HG03103 (cell line): ENCODE results near the gene ANKRD30A.
"Not testable (repeated sequence)": the region's sequence is repeated elsewhere in the genome, so short reads cannot be mapped to it uniquely, and the experiment has no call there.

Experiments used
- ATAC-seq: cut with Tn5 transposase; IDR thresholded peaks from one replicate; pipeline ENCODE4 v1.9.1; 2021; ENCODE audit warnings: low read depth; ENCODE audit not compliant: unreplicated experiment

Gene ANKRD30A

GRCh38 chr10:37125191-37125732 is at the start of gene ANKRD30A:
TSS of gene ANKRD30A (plus strand) at chr10:37125598. CDS start at chr10:37125788, 190 bp downstream.
- no peak for ATAC-seq

DNA sequence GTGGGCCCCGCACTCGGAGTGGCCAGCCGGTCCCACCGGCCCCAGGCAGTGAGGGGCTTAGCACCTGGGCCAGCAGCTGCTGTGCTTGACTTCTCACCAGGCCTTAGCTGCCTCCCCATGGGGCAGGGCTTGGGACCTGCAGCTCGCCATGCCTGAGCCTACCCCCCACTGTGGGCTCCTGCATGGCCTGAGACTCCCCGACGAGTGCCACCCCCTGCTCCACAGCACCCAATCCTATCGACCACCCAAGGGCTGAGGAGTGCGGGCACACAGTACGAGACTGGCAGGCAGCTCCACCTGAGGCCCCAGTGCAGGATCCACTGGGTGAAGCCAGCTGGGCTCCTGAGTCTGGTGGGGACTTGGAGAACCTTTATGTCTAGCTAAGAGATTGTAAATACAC is 49.3 kb upstream of the ANKRD30A start:
- ATAC-seq: not testable (repeated sequence)

- no peak for ATAC-seq
These were observed 29.4 kb upstream of the ANKRD30A start for GRCh38 chr10:37095792-37096573.

GRCh38 chr10:37101261-37101660 is 24.1 kb upstream of the ANKRD30A start:
- no peak for ATAC-seq

GRCh38 chr10:37109000-37109399 is 16.4 kb upstream of the ANKRD30A start:
- ATAC-seq: no peak

DNA sequence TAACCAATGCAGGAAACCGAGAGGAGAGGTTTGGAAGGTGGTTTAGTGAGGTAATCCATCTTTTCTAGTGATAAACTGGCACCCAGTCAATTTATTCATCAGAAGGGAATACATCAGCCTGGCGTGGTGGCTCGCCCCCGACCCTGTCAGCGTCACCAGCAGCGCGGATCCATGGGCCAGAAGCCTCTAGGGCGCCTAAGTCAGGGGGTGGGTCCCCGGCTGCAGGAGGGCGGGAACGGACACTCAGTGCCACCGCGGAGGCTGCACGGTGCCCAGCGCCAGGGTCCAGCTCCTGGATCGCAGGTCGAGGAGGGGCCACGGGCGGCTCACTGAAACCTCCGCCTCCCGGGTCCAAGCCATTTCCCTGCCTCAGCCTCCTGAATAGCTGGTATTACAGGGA is 866 bp upstream of the ANKRD30A start:
- no peak for ATAC-seq

- no peak for ATAC-seq
These were observed 523 bp downstream of the ANKRD30A start for GRCh38 chr10:37125921-37126320.

DNA sequence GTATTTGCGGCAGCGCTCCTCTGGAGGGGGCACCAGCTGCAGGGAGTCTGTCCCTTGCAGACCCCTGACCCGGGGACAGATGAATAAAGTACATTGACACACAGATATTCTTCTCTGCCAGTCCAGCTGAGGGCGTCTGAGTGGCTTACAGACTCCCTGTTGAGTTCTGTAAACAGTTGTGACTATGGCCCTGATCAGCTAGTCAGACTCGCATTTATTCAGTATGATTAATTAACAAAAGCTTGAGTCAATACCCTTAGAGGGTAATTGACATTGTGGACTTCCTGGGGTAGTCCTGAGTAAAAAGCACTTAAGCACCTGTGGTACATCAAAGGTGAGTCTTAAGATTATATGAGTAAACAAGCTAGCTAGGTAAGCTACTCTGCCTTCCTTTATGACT is 21.0 kb downstream of the ANKRD30A start:
- ATAC-seq: no peak

GRCh38 chr10:37162430-37162829 is 37.0 kb downstream of the ANKRD30A start:
- not testable (repeated sequence) for ATAC-seq

DNA sequence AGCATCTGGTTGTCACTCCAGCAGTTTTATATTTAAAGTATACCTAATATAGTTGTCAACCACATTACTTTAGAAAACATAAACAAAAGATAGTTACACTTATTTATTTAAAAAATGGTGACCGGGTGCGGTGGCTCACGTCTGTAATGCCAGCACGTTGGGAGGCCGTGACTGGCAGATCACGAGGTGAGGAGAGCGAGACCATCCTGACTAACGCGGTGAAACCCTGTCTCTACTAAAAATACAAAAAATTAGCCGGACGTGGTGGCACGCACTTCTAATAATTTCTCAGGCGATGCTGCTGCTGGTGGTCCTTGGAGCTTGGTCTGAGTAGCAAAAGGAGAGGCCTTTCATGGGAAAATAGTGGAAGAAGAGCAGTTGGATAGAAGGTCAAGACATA is 46.5 kb downstream of the ANKRD30A start:
- not testable (repeated sequence) for ATAC-seq

- not testable (repeated sequence) for ATAC-seq
These were observed 52.9 kb downstream of the ANKRD30A start for GRCh38 chr10:37178296-37178695.

- not testable (repeated sequence) for ATAC-seq
These were observed 57.3 kb downstream of the ANKRD30A start for GRCh38 chr10:37182719-37183118.

- ATAC-seq: no peak
These were observed 80.7 kb downstream of the ANKRD30A start for GRCh38 chr10:37206132-37206531.

DNA sequence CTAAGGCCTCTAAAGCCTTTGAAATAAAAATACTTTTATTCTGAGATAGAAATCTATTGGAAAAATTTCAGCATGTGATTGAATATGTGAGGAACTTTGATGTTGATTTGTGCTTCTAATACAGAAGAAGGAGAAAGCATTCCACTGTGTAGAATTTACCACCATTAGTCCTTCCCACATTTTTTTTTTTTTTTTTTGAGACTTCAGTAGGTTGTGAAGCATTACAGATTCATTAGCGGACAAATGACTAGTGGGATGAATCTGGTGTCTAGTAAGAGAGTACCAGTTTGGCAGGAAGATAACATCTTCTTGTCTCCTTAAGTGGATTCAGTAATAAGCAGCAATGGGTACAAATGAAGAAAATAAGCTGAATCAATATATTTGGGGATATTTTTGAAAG is 95.5 kb downstream of the ANKRD30A start:
- no peak for ATAC-seq

DNA sequence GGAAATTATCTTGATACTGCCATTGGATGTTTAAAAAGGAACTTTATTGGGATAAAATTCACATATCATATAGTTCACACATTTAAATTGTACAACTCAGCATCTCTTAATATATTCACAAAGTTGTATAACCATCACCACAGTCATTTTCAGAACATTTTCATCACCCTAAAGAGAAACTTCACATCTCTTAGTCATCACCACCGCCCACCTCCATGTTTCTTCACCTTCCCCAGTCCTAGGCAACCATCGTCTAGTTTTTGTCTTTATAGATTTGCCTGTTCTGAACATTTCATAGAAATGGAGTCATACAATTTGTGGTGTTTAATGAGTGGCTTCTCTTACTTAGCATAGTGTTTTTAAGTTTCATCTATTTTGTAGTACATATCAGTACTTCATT is 96.6 kb downstream of the ANKRD30A start:
- no peak for ATAC-seq

DNA sequence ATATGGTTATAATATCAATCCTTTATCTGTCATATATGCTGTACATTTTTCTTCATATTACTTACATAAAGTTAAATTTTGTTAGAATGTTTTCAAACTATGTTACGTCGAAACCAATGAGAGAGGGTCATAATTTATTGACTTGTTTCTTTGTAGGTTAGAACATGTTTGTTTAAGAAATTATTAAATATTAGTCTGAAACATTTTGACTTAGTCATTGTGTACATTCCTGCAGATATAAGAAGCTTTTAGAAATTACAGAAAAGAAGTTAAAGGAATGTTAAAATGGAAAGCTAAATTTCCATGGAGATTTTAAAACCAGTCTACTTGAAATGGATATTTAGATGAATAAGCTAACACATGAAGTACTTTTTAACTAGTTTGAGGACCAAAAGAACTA is 99.8 kb downstream of the ANKRD30A start:
- no peak for ATAC-seq

DNA sequence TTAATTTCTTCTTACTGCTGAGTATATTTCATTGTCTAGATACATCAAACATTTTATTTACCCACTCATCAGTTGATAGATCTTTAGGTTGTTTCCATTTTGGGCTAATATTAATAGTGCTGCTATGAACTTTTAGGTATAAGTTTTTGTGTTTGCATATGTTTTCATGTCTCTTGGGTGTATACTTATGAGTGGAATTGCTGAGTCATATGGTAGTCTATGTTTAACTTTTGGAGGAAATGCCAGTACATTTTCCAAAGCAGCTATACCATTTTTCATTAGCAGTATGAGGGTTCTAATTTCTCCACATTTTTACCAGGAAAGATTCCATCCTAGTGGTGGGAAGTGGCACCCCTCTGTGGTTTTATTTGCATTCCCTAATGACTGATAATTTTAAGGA is 101.1 kb downstream of the ANKRD30A start:
- no peak for ATAC-seq

DNA sequence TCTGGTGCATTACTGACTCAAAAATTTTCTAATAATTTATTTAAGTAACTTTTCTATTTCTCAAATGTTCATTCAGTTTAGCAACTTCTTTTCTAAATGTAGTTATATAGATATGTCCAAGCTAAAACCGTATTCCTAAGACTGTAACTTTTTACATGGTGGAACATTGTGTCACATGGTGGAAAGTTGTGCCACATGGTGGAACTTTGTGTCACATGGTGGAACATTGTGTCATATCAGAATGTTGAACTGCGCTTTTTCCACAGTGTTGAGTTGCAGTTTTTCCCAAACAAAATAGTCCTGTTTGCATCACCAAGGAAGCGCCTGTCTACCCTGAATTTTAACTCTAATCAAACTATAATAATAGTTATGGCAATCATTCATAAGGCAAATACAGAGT is 109.3 kb downstream of the ANKRD30A start:
- no peak for ATAC-seq

- ATAC-seq: no peak
These were observed 110.7 kb downstream of the ANKRD30A start for GRCh38 chr10:37236093-37236492.

DNA sequence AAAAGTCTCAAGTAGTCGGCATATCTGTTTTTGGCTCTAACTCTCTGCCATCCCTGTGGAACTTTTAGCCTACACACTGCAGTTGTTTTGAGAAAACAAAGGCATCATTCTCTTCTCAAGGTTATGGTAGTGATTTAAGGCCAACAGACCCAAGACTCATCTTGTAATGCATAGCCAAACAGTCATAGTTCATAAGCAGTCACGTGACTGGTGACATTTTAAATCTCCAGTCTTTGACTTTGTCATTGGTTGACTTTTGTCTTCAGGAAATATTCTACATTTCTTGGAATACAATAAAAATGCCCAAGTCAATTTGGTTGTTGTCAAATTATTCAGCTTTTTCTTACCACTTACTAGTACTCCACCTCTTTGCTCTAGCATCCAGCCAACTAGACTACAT is 114.8 kb downstream of the ANKRD30A start:
- ATAC-seq: no peak

DNA sequence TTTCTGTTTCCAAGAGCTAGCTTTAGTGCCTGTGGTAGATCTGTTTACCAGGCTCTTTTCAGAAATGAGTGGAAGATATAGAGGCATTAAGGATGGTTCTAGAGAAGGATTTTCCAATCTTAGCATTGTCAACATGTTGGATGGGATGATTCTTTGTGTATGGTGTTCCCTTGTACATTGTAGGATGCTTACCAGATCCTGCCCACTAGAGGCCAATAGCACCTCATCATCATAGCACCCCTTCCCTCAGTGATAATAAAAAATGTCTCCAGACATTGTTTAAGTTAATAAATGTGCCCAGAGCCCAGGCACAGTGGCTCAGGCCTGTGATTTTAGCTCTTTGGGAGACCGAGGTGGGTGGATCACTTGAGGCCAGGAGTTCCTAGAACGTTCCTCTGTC is 121.2 kb downstream of the ANKRD30A start:
- ATAC-seq: no peak

DNA sequence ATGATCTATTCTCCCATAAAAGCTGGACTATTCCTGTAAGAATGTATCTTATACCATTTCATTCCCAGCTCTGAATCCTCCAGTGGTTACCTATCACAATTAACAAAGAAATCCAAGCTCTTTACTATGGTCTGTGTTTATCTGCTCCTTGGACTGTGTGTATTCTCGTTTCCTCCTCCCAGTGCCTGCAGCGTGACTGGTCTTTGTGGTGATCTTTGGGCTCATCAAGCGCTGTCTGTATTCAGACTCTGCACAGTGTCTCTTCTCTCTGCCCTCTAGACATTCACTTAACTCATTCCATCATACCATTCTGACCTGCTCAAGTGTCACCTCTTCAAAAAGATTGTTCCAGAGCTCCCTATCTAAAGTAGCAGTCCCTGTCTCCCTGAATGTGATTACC is 130.4 kb downstream of the ANKRD30A start:
- ATAC-seq: not testable (repeated sequence)
